ENCODE measurements around the gene TMEM52. TPM values are rescaled to one million over a fixed set of nuclear protein-coding genes. Genes with fewer than 3 reads are reported as not detected.

Gene TMEM52
- total RNA-seq, 4 donors from 2014 or later: 1.0 TPM; not detected in 3

DNA sequence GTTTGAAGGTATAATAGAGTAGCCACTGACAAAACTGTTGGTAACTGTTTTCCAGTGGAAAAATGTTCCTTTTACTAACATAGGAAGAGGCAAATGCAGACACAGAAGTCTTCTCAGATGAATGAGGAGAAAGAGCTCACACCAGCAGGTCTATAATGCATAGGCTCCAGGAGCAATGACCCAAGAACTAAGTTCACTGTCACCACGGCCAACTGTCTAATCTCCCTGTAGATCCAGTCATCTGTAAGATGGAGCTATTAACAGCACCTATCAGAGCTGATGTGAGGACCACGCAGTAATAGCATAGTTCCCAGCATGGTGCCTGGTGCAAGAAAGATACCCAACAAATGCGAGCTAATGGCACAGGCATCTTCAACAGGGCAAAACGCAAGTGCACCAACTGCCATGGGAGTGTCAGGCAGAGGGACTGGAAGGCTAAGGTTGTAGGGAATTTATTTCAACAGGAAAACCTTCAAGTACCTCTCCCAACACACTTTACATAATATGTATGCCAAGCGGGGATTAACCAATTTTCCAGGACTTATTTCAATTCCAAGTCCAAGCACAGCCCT lies 41.1 kb downstream of the TMEM52 start:
- Histone ChIP-seq H3K36me3 (peaks cover 0 to 30% (median 0%) of the 10 kb centered on the region in 3 donors), H3K4me1 (peaks cover 0 to 84% (median 23%) of the 10 kb centered on the region in 4 donors), H3K27me3 (no peaks in the 10 kb centered on the region), H3K9me3 (no peaks in the 10 kb centered on the region), H3K4me3 (no peak overlapping the region), H3K27ac (no peak overlapping the region)
- WGBS, 2 donors: 82 to 87% methylated on average over 5 of the region's 5 CpGs
- DNase-seq (ENCODE audit: low spot score in 2 of 2): no peak
- TF ChIP-seq, protein P1, sequence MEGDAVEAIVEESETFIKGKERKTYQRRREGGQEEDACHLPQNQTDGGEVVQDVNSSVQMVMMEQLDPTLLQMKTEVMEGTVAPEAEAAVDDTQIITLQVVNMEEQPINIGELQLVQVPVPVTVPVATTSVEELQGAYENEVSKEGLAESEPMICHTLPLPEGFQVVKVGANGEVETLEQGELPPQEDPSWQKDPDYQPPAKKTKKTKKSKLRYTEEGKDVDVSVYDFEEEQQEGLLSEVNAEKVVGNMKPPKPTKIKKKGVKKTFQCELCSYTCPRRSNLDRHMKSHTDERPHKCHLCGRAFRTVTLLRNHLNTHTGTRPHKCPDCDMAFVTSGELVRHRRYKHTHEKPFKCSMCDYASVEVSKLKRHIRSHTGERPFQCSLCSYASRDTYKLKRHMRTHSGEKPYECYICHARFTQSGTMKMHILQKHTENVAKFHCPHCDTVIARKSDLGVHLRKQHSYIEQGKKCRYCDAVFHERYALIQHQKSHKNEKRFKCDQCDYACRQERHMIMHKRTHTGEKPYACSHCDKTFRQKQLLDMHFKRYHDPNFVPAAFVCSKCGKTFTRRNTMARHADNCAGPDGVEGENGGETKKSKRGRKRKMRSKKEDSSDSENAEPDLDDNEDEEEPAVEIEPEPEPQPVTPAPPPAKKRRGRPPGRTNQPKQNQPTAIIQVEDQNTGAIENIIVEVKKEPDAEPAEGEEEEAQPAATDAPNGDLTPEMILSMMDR (IDR thresholded peaks at IDR 0.05): no peak
- TF ChIP-seq EP300 (IDR thresholded peaks at IDR 0.05) (no peak), POLR2A (IDR thresholded peaks at IDR 0.05) (no peak)

DNA sequence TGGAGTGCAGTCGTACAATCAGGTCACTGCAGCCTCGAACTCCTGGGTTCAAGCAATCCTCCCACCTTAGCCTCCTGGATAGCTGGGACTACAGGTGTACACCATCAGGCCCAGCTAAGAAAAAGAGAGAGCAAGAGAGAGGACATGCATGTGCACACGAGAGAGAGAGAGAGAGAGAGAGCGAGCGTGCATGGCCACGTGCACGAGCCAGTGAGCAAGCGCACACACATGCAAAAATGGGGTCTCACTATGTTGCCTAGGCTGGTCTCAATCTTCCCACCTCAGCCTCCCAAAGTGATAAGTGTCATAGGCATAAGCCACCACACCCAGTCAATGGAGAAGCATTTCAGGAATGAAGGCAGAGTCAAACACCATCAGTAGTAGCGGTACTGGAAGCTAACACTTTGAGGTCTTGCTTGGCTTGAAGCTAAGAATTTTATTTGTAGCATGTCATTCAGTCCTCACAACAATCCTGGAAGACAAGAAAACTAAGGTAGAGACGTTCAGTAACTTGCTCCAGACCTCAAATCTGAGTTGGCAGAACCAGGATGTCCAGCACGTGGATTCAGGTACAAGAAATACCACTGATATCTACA lies 42.6 kb downstream of the TMEM52 start:
- no peak for DNase-seq (ENCODE audit: low spot score in 2 of 2)
- Histone ChIP-seq H3K9me3 (no peaks in the 10 kb centered on the region), H3K27me3 (no peaks in the 10 kb centered on the region), H3K4me3 (no peak overlapping the region), H3K4me1 (peaks cover 0 to 88% (median 32%) of the 10 kb centered on the region in 4 donors), H3K36me3 (peaks cover 0 to 30% (median 0%) of the 10 kb centered on the region in 3 donors), H3K27ac (no peak overlapping the region)
- WGBS, 2 donors: 80 to 84% methylated on average over 11 of the region's 11 CpGs
- TF ChIP-seq POLR2A (IDR thresholded peaks at IDR 0.05) (no peak), EP300 (IDR thresholded peaks at IDR 0.05) (no peak)
- TF ChIP-seq, protein P1 (IDR thresholded peaks at IDR 0.05): no peak

DNA sequence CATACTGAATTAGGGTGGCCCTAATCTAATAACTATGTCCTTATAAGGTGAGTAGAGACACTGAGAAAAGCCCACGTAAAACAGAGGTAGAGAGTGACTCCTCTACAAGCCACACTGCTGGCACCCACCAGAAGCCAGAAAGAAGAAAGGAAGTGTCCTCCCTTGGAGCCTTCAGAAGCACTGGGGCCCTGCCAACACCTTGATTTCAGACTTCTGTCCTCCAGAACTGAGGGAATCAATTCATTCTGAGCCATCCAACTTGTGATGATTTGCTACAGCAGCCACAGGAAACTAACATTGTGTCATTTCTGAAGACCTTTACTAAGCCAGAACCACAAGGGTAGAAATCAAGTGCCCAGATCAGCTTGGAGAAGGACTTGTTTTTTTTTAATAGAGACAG lies 43.1 kb downstream of the TMEM52 start:
- Histone ChIP-seq H3K9me3 (no peaks in the 10 kb centered on the region), H3K36me3 (peaks cover 0 to 30% (median 0%) of the 10 kb centered on the region in 3 donors), H3K27me3 (no peaks in the 10 kb centered on the region), H3K4me3 (no peak overlapping the region), H3K27ac (no peak overlapping the region), H3K4me1 (peaks cover 0 to 88% (median 32%) of the 10 kb centered on the region in 4 donors)
- TF ChIP-seq POLR2A (IDR thresholded peaks at IDR 0.05) (no peak), EP300 (IDR thresholded peaks at IDR 0.05) (no peak)
- TF ChIP-seq, protein P1 (IDR thresholded peaks at IDR 0.05): no peak
- no peak for DNase-seq (ENCODE audit: low spot score in 2 of 2)
- WGBS, 2 donors: 80 to 97% methylated on average over 1 of the region's 1 CpG

DNA sequence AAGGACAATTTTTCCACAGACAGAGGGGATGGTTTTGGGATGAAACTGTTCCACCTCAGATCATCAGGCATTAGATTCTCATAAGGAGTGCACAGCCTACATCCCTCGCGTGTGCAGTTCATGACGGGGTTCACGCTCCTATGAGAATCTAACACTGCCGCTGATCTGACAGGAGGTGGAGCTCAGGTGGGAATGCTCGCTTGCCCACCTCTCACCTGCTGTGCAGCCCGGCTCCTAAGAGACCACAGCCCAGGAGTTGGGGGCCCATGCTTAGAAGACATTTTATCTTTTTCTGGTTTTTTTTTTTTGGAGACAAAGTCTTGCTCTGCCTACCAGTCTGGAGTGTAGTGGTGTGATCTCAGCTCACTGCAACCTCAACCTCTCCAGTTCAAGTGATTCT lies 44.2 kb downstream of the TMEM52 start:
- TF ChIP-seq POLR2A (IDR thresholded peaks at IDR 0.05) (no peak), EP300 (IDR thresholded peaks at IDR 0.05) (no peak)
- TF ChIP-seq, protein P1 (IDR thresholded peaks at IDR 0.05): no peak
- WGBS, 2 donors: 94 to 95% methylated on average over 7 of the region's 7 CpGs
- no peak overlapping the region for H3K27ac ChIP-seq
- no peaks in the 10 kb centered on the region for H3K9me3 ChIP-seq
- H3K4me3 ChIP-seq: no peak overlapping the region
- DNase-seq (ENCODE audit: low spot score in 2 of 2): no peak
- peaks cover 0 to 30% (median 0%) of the 10 kb centered on the region in 3 donors for H3K36me3 ChIP-seq
- H3K4me1 ChIP-seq: peaks cover 0 to 78% (median 27%) of the 10 kb centered on the region in 4 donors
- H3K27me3 ChIP-seq: no peaks in the 10 kb centered on the region

DNA sequence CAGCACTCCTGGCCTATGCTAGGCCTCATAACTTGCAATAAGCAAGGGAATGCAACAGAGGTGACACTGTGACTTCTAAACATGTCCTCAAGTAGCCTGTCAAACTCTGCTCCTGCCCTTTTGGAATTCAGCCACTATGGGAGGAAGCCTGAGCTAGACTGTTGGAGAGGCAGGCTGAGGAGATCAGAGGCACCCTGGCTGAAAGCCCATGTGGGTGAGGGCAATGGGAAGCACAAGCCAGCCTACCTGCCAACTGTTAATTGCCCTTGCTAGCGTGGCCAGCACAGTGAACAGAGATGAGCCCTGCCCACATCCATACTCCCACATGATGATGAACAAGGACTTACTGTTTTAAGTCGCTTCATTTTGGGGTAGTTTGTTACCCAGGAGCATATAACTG lies 45.9 kb downstream of the TMEM52 start:
- TF ChIP-seq EP300 (IDR thresholded peaks at IDR 0.05) (no peak), POLR2A (IDR thresholded peaks at IDR 0.05) (no peak)
- TF ChIP-seq, protein P1 (IDR thresholded peaks at IDR 0.05): no peak
- no peaks in the 10 kb centered on the region for H3K9me3 ChIP-seq
- no peak for DNase-seq (ENCODE audit: low spot score in 2 of 2)
- no peaks in the 10 kb centered on the region for H3K27me3 ChIP-seq
- 59 to 92% methylated on average over 2 of the region's 2 CpGs for WGBS, 2 donors
- H3K4me1 ChIP-seq: peaks cover 0 to 75% (median 26%) of the 10 kb centered on the region in 4 donors
- no peak overlapping the region for H3K27ac ChIP-seq
- H3K36me3 ChIP-seq: peaks cover 0 to 24% (median 0%) of the 10 kb centered on the region in 3 donors
- H3K4me3 ChIP-seq: no peak overlapping the region
